AG09309 (cell line): ENCODE data around the gene CMPK2.
A peak's percentile ranks its signal among the peaks of the same experiment; 100 is the strongest.
"Not testable (repeated sequence)": the region's sequence is repeated elsewhere in the genome, so short reads cannot be mapped to it uniquely, and the experiment has no call there.

Source experiments
- DNase-seq: peaks from one replicate; pipeline ENCODE4 v3.0.0-alpha.2; 2010; ENCODE audit warnings: low read depth
- H3K4me3 ChIP-seq: 2 replicates; pipeline ENCODE4 v1.5.1; 2011; ENCODE audit warnings: mild to moderate bottlenecking, low read depth, low read length, moderate library complexity; ENCODE audit not compliant: control insufficient read depth
- CTCF ChIP-seq: IDR thresholded peaks from 2 replicates; pipeline ENCODE4 v1.5.1; 2011; ENCODE audit warnings: mild to moderate bottlenecking, low read depth, low read length, inconsistent platforms; ENCODE audit not compliant: insufficient read depth, control insufficient read depth; ENCODE audit errors: missing control alignments

The CMPK2 gene

GRCh38 chr2:6908291-6908690 is 42.6 kb upstream of the CMPK2 start:
- no peak for TF ChIP-seq CTCF
- no peak overlapping the region for H3K4me3 ChIP-seq
- no peak for DNase-seq

- DNase-seq, result no peak
- TF ChIP-seq CTCF, result no peak
- no peak overlapping the region for H3K4me3 ChIP-seq
These were observed 40.5 kb upstream of the CMPK2 start for GRCh38 chr2:6906165-6906741.

- TF ChIP-seq CTCF, result no peak
- no peak for DNase-seq
- H3K4me3 ChIP-seq, result no peak overlapping the region
These were observed 40.0 kb upstream of the CMPK2 start for GRCh38 chr2:6905668-6906067.

- not testable (repeated sequence) for DNase-seq, H3K4me3 ChIP-seq
These were observed 36.9 kb upstream of the CMPK2 start for GRCh38 chr2:6902581-6902980.

GRCh38 chr2:6896930-6897759 is 31.4 kb upstream of the CMPK2 start:
- DNase-seq, result peak; percentile 5
- TF ChIP-seq CTCF, result peak; percentile 36
- no peak overlapping the region for H3K4me3 ChIP-seq

GRCh38 chr2:6893876-6894482 is 28.3 kb upstream of the CMPK2 start:
- TF ChIP-seq CTCF, result no peak
- H3K4me3 ChIP-seq, result no peak overlapping the region
- no peak for DNase-seq

- TF ChIP-seq CTCF, result no peak
- no peak for DNase-seq
These were observed 23.0 kb upstream of the CMPK2 start for GRCh38 chr2:6888724-6889123.

More at GRCh38 chr2:6888724-6889123, 23.0 kb upstream of the CMPK2 start:
- H3K4me3 ChIP-seq, result no peak overlapping the region
